Hepatocyte (in vitro differentiated cells): ENCODE data around the gene TMEM87B. TPM values are rescaled to one million over a fixed set of nuclear protein-coding genes. Genes with fewer than 3 reads are reported as not detected.
A peak's percentile ranks its signal among the peaks of the same experiment; 100 is the strongest.

ENCODE experiments used
- DNase-seq: peaks from one replicate; pipeline ENCODE4 v3.0.0-alpha.2; 2016; ENCODE audit warnings: low spot score
- H2AFZ ChIP-seq: fragments of 200-600 bp; sonication (generic); 2 replicates; pipeline ENCODE4 v1.6.0; 2016; ENCODE audit warnings: antibody characterized with exemption, mild to moderate bottlenecking
- H3K27ac ChIP-seq: fragments of 200-600 bp; sonication (generic); 2 replicates; pipeline ENCODE4 v1.5.1; 2016; ENCODE audit warnings: mild to moderate bottlenecking
- H3K27me3 ChIP-seq: fragments of 200-600 bp; sonication (generic); 2 replicates; pipeline ENCODE4 v1.6.1; 2016
- H3K36me3 ChIP-seq: fragments of 200-600 bp; sonication (generic); replicated peaks from 2 replicates; pipeline ENCODE4 v1.5.1; 2016; ENCODE audit warnings: low read depth; ENCODE audit not compliant: insufficient read depth
- H3K4me1 ChIP-seq: fragments of 200-600 bp; sonication (generic); 2 replicates; pipeline ENCODE4 v1.5.1; 2016; ENCODE audit warnings: mild to moderate bottlenecking, moderate library complexity; ENCODE audit not compliant: insufficient read depth
- H3K4me2 ChIP-seq: fragments of 200-600 bp; sonication (generic); 2 replicates; pipeline ENCODE4 v1.6.0; 2016
- H3K4me3 ChIP-seq: fragments of 200-600 bp; sonication (generic); 2 replicates; pipeline ENCODE4 v1.5.1; 2016; ENCODE audit warnings: mild to moderate bottlenecking
- H3K79me2 ChIP-seq: fragments of 200-600 bp; sonication (generic); 2 replicates; pipeline ENCODE4 v1.6.0; 2017; ENCODE audit warnings: mild to moderate bottlenecking
- H3K9me2 ChIP-seq: fragments of 200-600 bp; sonication (generic); replicated peaks from 2 replicates; pipeline ENCODE4 v1.6.0; 2017; ENCODE audit warnings: mild to moderate bottlenecking; ENCODE audit not compliant: insufficient read depth
- H3K9me3 ChIP-seq: fragments of 200-600 bp; sonication (generic); 2 replicates; pipeline ENCODE4 v1.5.1; 2016; ENCODE audit warnings: low read depth, mild to moderate bottlenecking
- H4K20me1 ChIP-seq: fragments of 200-600 bp; sonication (generic); 2 replicates; pipeline ENCODE4 v1.6.0; 2016; ENCODE audit warnings: mild to moderate bottlenecking; ENCODE audit not compliant: insufficient read depth, poor library complexity, severe bottlenecking
- CTCF ChIP-seq: fragments of 200-600 bp; sonication (generic); IDR thresholded peaks from 2 replicates; pipeline ENCODE4 v1.5.1; 2016; ENCODE audit warnings: antibody characterized with exemption, mild to moderate bottlenecking; ENCODE audit not compliant: poor library complexity
- EZH2 ChIP-seq: fragments of 200-600 bp; sonication (generic); IDR thresholded peaks from 2 replicates; pipeline ENCODE4 v1.6.1; 2016; ENCODE audit warnings: antibody characterized with exemption, mild to moderate bottlenecking, borderline replicate concordance
- EZH2phosphoT487 ChIP-seq: fragments of 200-600 bp; sonication (generic); IDR thresholded peaks from one replicate; pipeline ENCODE4 v1.6.1; 2018; ENCODE audit warnings: antibody characterized with exemption, mild to moderate bottlenecking, low read depth, moderate library complexity; ENCODE audit not compliant: unreplicated experiment, severe bottlenecking
- WGBS: methylation state at CpG from one replicate; pipeline ENCODE4 v1.1.6; 2016; ENCODE audit warnings: low lambda C conversion rate; ENCODE audit errors: missing lambda C conversion rate; 5-methylcytosine and 5-hydroxymethylcytosine counted together
- polyA plus RNA-seq: library from polyadenylated mRNA; unstranded; fragments of >200 nt; fragmentation: Nextera tagmentation; extraction: Ambion mirVana; gene quantifications from 2 replicates; pipeline ENCODE4 v1.2.1, GENCODE V29; 2016
- total RNA-seq: library from RNA; depleted of rRNA; stranded (reverse); fragments of >200 nt; gene quantifications from 2 replicates; pipeline ENCODE4 v1.2.3, GENCODE V29; 2014

TMEM87B gene
- total and polyA plus RNA-seq, 2 experiments from 2014 or later, result 21.1 to 59.5 TPM

GRCh38 chr2:112046231-112046630 lies 8.8 kb upstream of the TMEM87B start:
- Histone ChIP-seq H3K4me1 (peaks cover 22% of the 10 kb centered on the region), H4K20me1 (no peaks in the 10 kb centered on the region), H3K27ac (no peak overlapping the region), H3K79me2 (no peaks in the 10 kb centered on the region), H2AFZ (no peak overlapping the region), H3K27me3 (no peaks in the 10 kb centered on the region), H3K9me3 (peaks cover 7% of the 10 kb centered on the region), H3K36me3 (no peaks in the 10 kb centered on the region), H3K4me2 (no peak overlapping the region), H3K9me2 (no peaks in the 10 kb centered on the region), H3K4me3 (no peak overlapping the region)
- no peak for TF ChIP-seq EZH2
- TF ChIP-seq CTCF, result no peak
- no peak for TF ChIP-seq EZH2phosphoT487
- no peak for DNase-seq

GRCh38 chr2:112047537-112048235 lies 7.4 kb upstream of the TMEM87B start:
- Histone ChIP-seq H3K79me2 (peaks cover 3% of the 10 kb centered on the region), H4K20me1 (no peaks in the 10 kb centered on the region), H2AFZ (no peak overlapping the region), H3K36me3 (no peaks in the 10 kb centered on the region), H3K4me3 (no peak overlapping the region), H3K27me3 (no peaks in the 10 kb centered on the region), H3K27ac (peak overlapping the region; percentile 37), H3K9me3 (peaks cover 7% of the 10 kb centered on the region), H3K4me2 (no peak overlapping the region), H3K9me2 (no peaks in the 10 kb centered on the region), H3K4me1 (peaks cover 12% of the 10 kb centered on the region)
- 53% methylated on average over 7 of the region's 7 CpGs for WGBS
- TF ChIP-seq EZH2 (no peak), CTCF (no peak), EZH2phosphoT487 (no peak)
- no peak for DNase-seq

DNA sequence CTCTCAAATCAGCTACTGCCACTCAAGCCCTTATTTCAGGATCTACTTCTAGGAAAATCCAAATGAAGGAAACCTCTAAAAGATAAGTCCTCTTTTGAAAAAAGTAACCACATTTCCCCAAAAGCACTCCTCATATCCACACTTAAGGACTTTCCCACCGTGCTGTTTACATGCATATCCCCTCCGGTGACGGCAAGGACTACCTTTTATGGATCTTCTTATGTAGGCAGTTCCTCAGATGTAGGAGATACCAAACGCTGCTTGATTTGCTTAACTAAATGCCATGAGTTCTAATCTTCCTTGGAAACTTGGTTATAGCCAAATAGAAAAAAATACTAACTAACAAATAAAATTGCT lies 6.9 kb upstream of the TMEM87B start:
- Histone ChIP-seq H4K20me1 (no peaks in the 10 kb centered on the region), H3K9me2 (no peaks in the 10 kb centered on the region), H3K9me3 (peaks cover 7% of the 10 kb centered on the region), H3K27me3 (no peaks in the 10 kb centered on the region), H3K36me3 (no peaks in the 10 kb centered on the region), H3K27ac (peak overlapping the region; percentile 37), H2AFZ (no peak overlapping the region), H3K4me3 (no peak overlapping the region), H3K79me2 (peaks cover 3% of the 10 kb centered on the region), H3K4me2 (no peak overlapping the region), H3K4me1 (peaks cover 13% of the 10 kb centered on the region)
- DNase-seq, result no peak
- TF ChIP-seq EZH2, result no peak
- no peak for TF ChIP-seq EZH2phosphoT487
- TF ChIP-seq CTCF, result no peak
- 50% methylated on average over 4 of the region's 4 CpGs for WGBS
